NCI-H1417 treated with DMSO at 0.1 percent for 48 hours (cell line): Measurements from ENCODE around the gene TSSK6.

Source experiments
- DNase-seq: peaks from one replicate; lab custom pipeline; 2025; lab: John Stamatoyannopoulos, UW

TSSK6 gene

DNA sequence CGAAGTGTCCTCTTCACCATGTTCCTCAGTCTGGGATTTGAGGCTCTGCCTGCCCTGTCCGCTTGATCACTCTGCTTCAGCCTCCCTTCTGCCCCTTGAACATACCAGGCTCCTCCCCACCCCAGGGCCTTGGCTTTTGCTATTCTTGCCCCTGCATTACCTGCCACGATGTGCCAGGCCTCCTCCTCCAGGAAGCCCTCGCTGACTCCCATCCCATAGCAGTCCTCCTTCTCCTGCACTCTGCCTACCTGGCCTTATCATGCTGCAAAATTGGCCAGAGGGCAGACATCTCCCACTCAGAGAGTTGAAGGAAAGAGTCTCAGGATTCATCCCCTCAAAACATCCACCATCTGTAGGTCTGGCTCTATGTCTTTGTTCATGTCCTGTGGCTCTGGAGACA, 15.5 kb upstream of the TSSK6 start:
- DNase-seq = no peak

DNA sequence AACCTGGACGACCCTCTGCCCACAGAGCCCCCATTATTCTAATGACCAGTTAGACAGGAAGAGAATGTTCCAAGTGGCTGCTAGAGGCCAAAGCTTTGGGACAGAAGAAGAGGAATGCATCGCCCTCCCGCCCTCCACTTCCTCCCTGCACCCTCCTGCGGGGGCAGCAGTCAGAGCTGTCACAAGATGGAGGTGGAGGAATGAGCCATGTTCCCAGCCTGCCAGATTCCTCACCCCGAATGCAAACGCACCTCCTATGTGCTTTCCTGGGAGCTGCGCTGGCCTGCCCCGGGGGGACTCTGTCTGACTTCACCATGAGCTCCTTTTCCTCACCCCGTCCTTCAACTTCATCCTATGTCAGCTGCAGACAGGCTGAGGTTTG, 15.1 kb upstream of the TSSK6 start:
- DNase-seq = no peak

DNA sequence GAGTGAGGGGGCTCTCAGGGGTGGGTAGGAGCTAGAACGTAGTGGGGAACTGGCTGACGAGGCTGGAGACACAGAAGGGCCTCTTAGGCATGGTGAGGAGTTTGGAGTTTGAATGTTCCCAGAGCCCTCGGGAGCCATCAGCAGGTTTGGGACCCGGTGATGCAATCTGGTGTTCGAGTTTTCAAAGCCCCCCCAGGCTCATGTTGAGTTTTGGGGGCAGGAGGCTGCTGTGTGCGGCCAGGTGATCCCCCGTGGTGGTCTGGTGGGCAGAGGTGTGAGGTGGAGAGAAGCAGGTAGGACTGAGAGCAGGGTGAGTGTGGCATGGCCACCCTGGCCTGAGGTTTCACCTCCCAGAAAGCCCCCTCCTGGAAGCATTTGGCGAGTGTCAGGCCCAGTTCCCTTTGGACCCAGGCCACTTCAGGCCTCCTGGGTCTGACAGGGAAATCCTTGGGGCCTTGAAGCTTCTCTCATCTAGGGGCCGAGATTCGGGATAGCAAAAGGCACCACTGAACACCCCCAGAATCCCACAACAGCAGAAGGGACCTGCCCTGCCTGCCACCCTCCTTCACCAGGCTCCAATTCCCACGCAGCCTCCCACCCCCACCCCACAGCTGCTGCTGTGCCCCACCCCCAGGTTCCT, 14.6 kb upstream of the TSSK6 start:
- no peak for DNase-seq

- DNase-seq = no peak
These were observed 13.6 kb upstream of the TSSK6 start, which contains the start of gene YJEFN3 for GRCh38 chr19:19528721-19529490. TSS of gene YJEFN3 (plus strand) at chr19:19528911. CDS start at chr19:19528933, 22 bp downstream.

- DNase-seq = no peak
These were observed 12.6 kb upstream of the TSSK6 start for GRCh38 chr19:19527674-19528625.

DNA sequence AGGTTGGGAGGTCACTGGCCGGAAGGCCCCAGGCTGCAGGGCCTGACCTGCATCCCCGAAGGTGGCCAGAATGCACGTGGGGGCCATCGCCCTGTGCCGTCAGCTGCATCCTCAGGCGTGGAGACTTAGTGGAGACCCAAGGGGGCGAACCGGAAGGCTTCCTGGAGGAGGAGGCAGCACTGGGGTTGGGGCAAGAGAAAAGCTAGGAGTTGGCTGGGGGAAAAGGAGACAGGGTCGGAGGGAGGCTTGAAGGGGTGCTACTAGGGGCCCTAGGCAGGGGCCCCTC, 12.0 kb upstream of the TSSK6 start:
- DNase-seq = no peak

DNA sequence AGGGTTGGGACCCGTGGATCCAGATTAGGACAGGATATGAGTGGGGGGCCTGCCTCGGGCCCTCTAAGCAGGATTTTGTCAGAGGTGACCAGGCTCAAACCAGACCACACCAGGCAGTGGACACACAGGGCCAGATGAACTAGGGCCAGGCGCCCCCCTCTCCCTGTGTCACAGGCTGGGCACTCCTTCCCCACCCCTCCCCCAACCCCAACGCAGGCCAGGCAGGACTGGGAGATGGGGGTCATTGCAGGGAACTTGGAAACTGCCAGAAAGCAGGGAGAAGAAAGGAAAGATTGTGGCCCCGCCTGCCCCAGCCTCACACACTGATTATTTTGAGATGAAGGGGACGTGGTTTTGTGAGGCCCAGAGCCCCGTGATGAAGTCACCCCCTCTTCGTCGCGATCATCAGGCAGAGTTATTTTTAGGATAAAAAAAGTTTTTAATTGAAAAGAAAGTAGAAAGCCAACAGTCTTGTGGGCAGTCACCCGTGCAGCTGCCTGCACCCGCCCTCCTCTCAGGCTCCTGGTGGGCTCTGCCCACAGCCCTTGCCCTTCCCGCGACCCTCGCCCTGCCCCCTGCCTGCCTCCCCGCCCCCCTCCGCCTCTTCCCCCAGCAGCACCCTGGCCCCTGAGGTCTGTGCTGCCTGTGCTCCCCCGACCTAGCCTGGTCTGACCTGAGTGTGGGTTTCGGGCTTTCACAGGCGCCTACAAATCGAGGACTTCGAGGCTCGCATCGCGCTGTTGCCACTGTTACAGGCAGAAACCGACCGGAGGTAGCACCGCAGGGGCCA, 11.4 kb upstream of the TSSK6 start:
- no peak for DNase-seq

- DNase-seq = no peak
These were observed 10.4 kb upstream of the TSSK6 start for GRCh38 chr19:19525611-19526380.

DNA sequence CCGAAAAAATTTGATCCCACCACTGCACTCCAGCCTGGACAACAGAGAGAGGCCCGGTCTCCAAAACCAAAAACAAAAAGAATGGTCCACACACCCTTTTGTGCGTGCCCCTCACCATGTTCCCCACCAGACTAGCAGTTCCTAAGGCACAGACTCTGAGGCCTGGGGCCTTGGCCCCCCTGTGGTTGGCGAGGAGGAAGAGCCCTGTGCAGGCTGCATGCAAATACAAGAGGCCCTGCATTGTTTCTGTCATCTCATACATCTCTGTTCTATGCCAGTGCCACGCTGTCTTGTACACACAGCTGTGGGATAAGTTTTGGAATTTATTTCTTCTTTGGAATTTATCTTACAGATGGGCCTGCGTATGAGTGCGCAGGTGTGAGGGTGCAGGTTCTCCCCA, 8.7 kb upstream of the TSSK6 start:
- DNase-seq = no peak

- DNase-seq = no peak
These were observed 7.8 kb upstream of the TSSK6 start for GRCh38 chr19:19523177-19523576.

GRCh38 chr19:19520989-19521388, 5.6 kb upstream of the TSSK6 start:
- DNase-seq = no peak

DNA sequence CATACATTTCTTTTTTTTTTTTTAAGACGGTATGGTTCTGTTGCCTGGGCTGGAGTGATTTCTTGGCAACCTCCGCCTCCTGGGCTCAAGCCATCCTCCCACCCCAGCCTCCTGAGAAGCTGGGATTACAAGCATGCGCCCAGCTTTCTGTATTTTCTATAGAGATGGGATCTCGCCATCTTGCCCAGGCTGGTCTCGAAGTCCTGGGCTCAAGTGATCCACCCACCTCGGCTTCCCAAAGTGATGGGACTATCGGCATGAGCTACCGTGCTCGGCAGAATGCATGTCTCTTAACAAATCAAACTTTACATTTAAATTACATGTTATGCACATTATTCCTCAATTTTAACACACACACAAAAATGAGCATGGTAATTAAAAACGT, 1.9 kb upstream of the TSSK6 start:
- DNase-seq = no peak

DNA sequence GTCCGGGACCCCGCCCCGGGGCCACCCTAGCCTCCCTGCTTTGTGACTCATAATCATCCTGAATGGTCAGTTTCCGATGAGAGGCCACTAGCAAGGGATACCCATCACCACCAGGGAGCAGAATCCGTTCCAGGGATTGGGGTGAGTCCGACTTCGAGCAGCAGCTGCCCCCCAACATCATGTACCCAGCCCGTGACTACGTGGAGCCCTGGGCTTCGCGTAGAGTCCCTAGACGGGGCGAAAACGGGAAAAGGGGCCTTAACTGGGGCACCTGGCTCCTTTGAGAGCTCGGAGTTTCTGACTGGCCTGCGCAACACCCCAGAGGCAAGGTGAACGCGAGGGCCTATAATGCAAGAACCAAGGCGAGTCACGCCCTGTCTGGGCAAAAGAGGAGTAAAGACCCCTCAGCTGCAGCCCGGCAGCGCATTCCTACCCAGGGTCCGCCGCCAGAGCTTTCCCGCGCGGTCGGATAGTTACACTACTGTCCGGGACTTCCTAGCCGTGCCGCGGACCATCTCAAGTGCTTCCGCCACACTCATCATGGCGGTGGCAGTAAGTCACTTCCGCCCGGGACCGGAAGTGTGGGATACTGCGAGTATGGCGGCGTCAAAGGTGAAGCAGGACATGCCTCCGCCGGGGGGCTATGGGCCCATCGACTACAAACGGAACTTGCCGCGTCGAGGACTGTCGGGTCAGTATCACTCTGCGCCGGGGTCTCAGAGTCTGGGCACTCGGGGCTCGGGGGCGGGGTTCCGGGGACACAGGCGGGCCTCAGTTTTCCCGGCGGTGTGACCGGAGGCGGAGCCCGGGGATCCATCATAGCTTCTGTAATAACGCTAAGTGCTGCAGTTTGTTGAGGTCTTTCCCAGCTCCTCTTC, 533 bp upstream of the TSSK6 start, which contains the start of gene NDUFA13:
Gene NDUFA13, plus strand, starts transcription at position 584 of the 878 bp plus-strand sequence. Its CDS starts 14 bp downstream, at position 598.
- DNase-seq = peak; percentile 24

GRCh38 chr19:19514215-19514657, 1.1 kb downstream of the TSSK6 start:
- DNase-seq = no peak

DNA sequence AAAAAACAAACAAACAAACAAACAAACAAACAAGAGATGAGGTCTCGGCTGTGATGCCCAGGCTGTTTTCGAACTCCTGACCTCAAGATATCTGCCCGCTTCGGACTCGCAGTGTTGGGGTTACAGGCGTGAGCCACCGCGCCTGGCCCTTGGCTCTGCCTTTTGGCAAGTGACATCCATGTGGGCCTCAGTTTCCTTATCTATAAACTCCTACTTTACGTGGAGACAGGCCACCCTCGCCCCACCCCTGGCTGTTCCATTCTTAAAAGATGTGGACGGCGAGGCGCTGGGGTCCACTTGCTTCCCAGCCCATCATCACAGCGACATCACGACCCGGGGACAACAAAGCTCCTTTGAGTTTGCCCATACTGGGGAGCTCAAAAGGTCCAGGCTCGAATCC, 1.7 kb downstream of the TSSK6 start:
- DNase-seq = no peak

- DNase-seq = no peak
These were observed 4.9 kb downstream of the TSSK6 start for GRCh38 chr19:19510432-19510831.

- DNase-seq = no peak
These were observed 7.1 kb downstream of the TSSK6 start for GRCh38 chr19:19508217-19508616.

DNA sequence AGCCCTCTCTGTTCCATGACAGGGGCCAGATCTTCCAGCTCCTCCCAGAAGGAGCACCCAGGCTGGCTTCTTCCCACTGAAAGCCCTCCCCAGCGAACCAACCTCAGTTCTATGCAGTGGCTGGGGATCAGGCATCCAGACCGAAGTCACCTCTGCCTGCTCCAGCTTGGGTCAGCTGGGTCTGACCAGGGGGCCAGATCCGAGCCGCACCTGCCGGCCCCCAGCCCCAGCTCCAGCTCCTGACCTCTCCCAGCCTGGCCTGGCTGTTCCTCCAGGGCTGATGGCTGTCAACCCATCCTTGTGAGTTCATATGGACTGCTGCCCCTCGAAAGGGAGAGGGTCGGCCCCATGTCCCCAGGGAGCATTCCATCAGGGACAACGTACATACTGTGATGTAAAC, 8.0 kb downstream of the TSSK6 start:
- DNase-seq = no peak

DNA sequence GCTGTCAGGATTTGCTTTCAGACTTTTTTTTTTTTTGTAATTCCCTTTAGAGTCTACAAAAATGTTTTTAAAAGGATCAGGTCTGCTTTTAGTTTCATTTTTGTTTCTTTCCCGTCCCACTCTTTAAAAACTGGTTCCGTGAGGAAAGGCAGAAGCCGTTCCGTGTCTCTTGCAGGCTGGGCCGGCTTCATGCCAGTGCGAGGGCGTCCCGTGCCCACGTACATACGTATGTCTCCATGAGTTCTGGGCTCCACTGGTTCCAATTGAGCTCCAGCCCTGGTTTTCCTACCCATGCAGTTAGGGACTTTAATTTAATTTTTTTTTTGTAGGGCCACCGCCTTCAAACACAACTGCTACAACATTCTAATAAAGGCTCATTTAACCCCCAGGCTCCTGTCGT, 8.8 kb downstream of the TSSK6 start:
- DNase-seq = no peak
